Smooth muscle cell of the brain vasculature (primary cell): Measurements from ENCODE around the gene IL9.

Experiments
- DNase-seq: peaks from one replicate; pipeline ENCODE4 v3.0.0-alpha.2; 2012; ENCODE audit warnings: low read depth, low spot score

The IL9 gene

GRCh38 chr5:135891791-135892190 is 3.9 kb downstream of the IL9 start:
- no peak for DNase-seq

- DNase-seq, result no peak
Observed at GRCh38 chr5:135891268-135891667, 4.4 kb downstream of the IL9 start.

- no peak for DNase-seq
Observed at GRCh38 chr5:135890867-135891266, 4.8 kb downstream of the IL9 start.

- no peak for DNase-seq
Observed at GRCh38 chr5:135890296-135890695, 5.3 kb downstream of the IL9 start.

GRCh38 chr5:135887881-135888614 is 7.6 kb downstream of the IL9 start:
- peak; percentile 10 for DNase-seq

GRCh38 chr5:135887447-135887864 is 8.2 kb downstream of the IL9 start:
- DNase-seq, result peak; percentile 33

- DNase-seq, result no peak
Observed at GRCh38 chr5:135886136-135886535, 9.5 kb downstream of the IL9 start.

GRCh38 chr5:135885031-135885430 is 10.6 kb downstream of the IL9 start:
- no peak for DNase-seq

- DNase-seq, result no peak
Observed at GRCh38 chr5:135883441-135883840, 12.2 kb downstream of the IL9 start.

GRCh38 chr5:135883026-135883425 is 12.6 kb downstream of the IL9 start:
- no peak for DNase-seq

- no peak for DNase-seq
Observed at GRCh38 chr5:135881819-135882218, 13.8 kb downstream of the IL9 start.

GRCh38 chr5:135881244-135881643 is 14.4 kb downstream of the IL9 start:
- DNase-seq, result no peak

GRCh38 chr5:135880801-135881200 is 14.8 kb downstream of the IL9 start:
- no peak for DNase-seq

- DNase-seq, result no peak
Observed at GRCh38 chr5:135880278-135880677, 15.4 kb downstream of the IL9 start.

GRCh38 chr5:135879591-135879990 is 16.1 kb downstream of the IL9 start:
- no peak for DNase-seq

GRCh38 chr5:135878156-135878620 is 17.5 kb downstream of the IL9 start:
- no peak for DNase-seq

- no peak for DNase-seq
Observed at GRCh38 chr5:135877570-135878155, 18.0 kb downstream of the IL9 start.

GRCh38 chr5:135876146-135876545 is 19.5 kb downstream of the IL9 start:
- no peak for DNase-seq

GRCh38 chr5:135875567-135875966 is 20.1 kb downstream of the IL9 start:
- DNase-seq, result no peak

GRCh38 chr5:135874461-135874860 is 21.2 kb downstream of the IL9 start:
- DNase-seq, result no peak

GRCh38 chr5:135873831-135874230 is 21.8 kb downstream of the IL9 start:
- no peak for DNase-seq

- DNase-seq, result no peak
Observed at GRCh38 chr5:135871268-135871915, 24.2 kb downstream of the IL9 start.

GRCh38 chr5:135869935-135870334 is 25.7 kb downstream of the IL9 start:
- no peak for DNase-seq
